Caco-2 (cell line): ENCODE measurements around the gene SLC16A10. TPM values are rescaled to one million over a fixed set of nuclear protein-coding genes. Genes with fewer than 3 reads are reported as not detected.

Source experiments
- BruUV-seq: library from RNA; stranded (reverse); fragments of 400-500 nt; replicated peaks from 2 replicates; lab custom pipeline; 2021; lab: Mats Ljungman, UMichigan
- CTCF ChIA-PET: fragments of 300-600 bp; sonication (Branson Sonifier 250); formaldehyde crosslinking; loops from one replicate; lab custom pipeline; 2022; ENCODE audit warnings: antibody characterized with exemption; lab: Charles Lee
- POLR2A ChIA-PET: fragments of 300-600 bp; sonication (Branson Sonifier 250); formaldehyde crosslinking; loops from one replicate; lab custom pipeline; 2022; ENCODE audit warnings: antibody characterized with exemption; lab: Charles Lee
- DNase-seq, 2 experiments: peaks; one replicate each; pipeline versions ENCODE4 v3.0.0 to v3.0.0-alpha.2; 2020 to 2022
- H3K27me3 ChIP-seq: replicated peaks from 2 replicates; pipeline ENCODE4 v1.6.0; 2011; ENCODE audit warnings: low read length; ENCODE audit not compliant: control insufficient read depth, insufficient read depth
- H3K36me3 ChIP-seq: 2 replicates; pipeline ENCODE4 v1.5.1; 2011; ENCODE audit warnings: low read length; ENCODE audit not compliant: control insufficient read depth, insufficient read depth
- H3K4me1 ChIP-seq: fragments of 250-450 bp; sonication (Bioruptor Pico); 2 replicates; pipeline ENCODE4 v1.5.1; 2020; ENCODE audit warnings: mild to moderate bottlenecking
- H3K4me3 ChIP-seq: 2 replicates; pipeline ENCODE4 v1.5.1; 2011; ENCODE audit warnings: low read depth, mild to moderate bottlenecking, control low read depth, low read length
- H3K9me3 ChIP-seq: fragments of 250-450 bp; sonication (Bioruptor Pico); 2 replicates; pipeline ENCODE4 v1.5.1; 2020; ENCODE audit warnings: mild to moderate bottlenecking, moderate library complexity
- H3K27ac Mint-ChIP-seq: one replicate; pipeline ENCODE4 v1.8.0; 2022; ENCODE audit warnings: mixed read lengths; ENCODE audit not compliant: unreplicated experiment
- H3K27me3 Mint-ChIP-seq: one replicate; pipeline ENCODE4 v1.8.0; 2022; ENCODE audit warnings: mixed read lengths; ENCODE audit not compliant: insufficient read depth, unreplicated experiment
- H3K36me3 Mint-ChIP-seq: one replicate; pipeline ENCODE4 v1.8.0; 2022; ENCODE audit warnings: mild to moderate bottlenecking, mixed read lengths; ENCODE audit not compliant: insufficient read depth, unreplicated experiment
- H3K4me1 Mint-ChIP-seq: one replicate; pipeline ENCODE4 v1.8.0; 2022; ENCODE audit warnings: low read depth, mixed read lengths; ENCODE audit not compliant: unreplicated experiment
- H3K4me3 Mint-ChIP-seq: one replicate; pipeline ENCODE4 v1.8.0; 2022; ENCODE audit warnings: mild to moderate bottlenecking, moderate library complexity, mixed read lengths; ENCODE audit not compliant: unreplicated experiment
- H3K9me3 Mint-ChIP-seq: one replicate; pipeline ENCODE4 v1.8.0; 2022; ENCODE audit warnings: mixed read lengths; ENCODE audit not compliant: unreplicated experiment
- CTCF ChIP-seq, 2 experiments: fragments of 200-600 bp in 1 of 2; IDR thresholded peaks; 1 replicate in 1 of 2; 2 replicates in 1 of 2; pipeline versions ENCODE4 v1.5.1 to v1.8.0; 2011 to 2022; ENCODE audit warnings: antibody characterized with exemption in 1 of 2, control low read depth in 1 of 2, inconsistent platforms in 1 of 2, low read depth in 1 of 2, low read length in 1 of 2, mild to moderate bottlenecking in 1 of 2, moderate library complexity in 1 of 2; ENCODE audit not compliant: insufficient read depth in 1 of 2, severe bottlenecking in 1 of 2, unreplicated experiment in 1 of 2
- intact Hi-C: fragments of 100-400 bp; cut with micrococcal nuclease; formaldehyde crosslinking; loops from one replicate; pipeline ENCODE4 v1.10.0; 2022; ENCODE audit not compliant: unreplicated experiment
- total RNA-seq: library from RNA; stranded (reverse); gene quantifications from 2 replicates; pipeline ENCODE4 v1.2.3, GENCODE V29; 2022

SLC16A10 gene
- total RNA-seq, 1 experiment from 2014 or later: 14.2 TPM

DNA sequence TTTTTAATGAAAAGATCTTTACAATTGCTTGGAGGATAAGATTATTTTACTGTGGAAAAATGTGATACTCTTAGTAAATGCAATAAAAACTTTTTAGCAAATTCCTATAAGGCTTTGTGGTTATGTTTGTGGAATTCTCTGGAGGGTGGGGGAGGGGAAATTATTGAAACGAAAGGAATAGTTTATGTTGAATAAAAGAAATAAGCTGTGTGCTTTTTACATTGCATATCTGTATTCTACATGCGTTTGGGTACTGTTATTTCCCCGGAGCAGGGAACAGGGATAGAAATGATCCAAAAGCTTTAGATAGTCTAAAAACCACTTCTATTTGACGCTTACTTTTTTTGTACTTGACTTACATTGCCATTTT is 143.8 kb downstream of the SLC16A10 start:
- H3K36me3 ChIP-seq: no peaks in the 10 kb centered on the region
- intact Hi-C loops: no loop called here
- no TSS peak for BruUV-seq
- H3K4me1 Mint-ChIP-seq: peaks cover 15% of the 10 kb centered on the region
- ChIA-PET CTCF (interaction anchor here (0.7 kb wide), 1 partner anchor 173 kb away, joined by 3 read pairs; no protein-coding TSS in a partner anchor), POLR2A (no interaction called here)
- H3K36me3 Mint-ChIP-seq: no peaks in the 10 kb centered on the region
- H3K9me3 Mint-ChIP-seq: peaks cover 20% of the 10 kb centered on the region
- no peaks in the 10 kb centered on the region for H3K4me1 ChIP-seq
- no peak for TF ChIP-seq CTCF (IDR thresholded peaks at IDR 0.05; ENCODE audit: insufficient read depth in 1 of 2, low read depth in 1 of 2, low read length in 1 of 2, severe bottlenecking in 1 of 2, unreplicated experiment in 1 of 2)
- H3K27ac Mint-ChIP-seq: no peak overlapping the region
- H3K27me3 Mint-ChIP-seq: no peaks in the 10 kb centered on the region
- no peaks in the 10 kb centered on the region for H3K9me3 ChIP-seq
- H3K27me3 ChIP-seq: no peaks in the 10 kb centered on the region
- DNase-seq: no peak
- no peak overlapping the region for H3K4me3 Mint-ChIP-seq
- H3K4me3 ChIP-seq: no peak overlapping the region

GRCh38 chr6:111237852-111238251 is 150.5 kb downstream of the SLC16A10 start:
- no peak for DNase-seq
- TF ChIP-seq CTCF (IDR thresholded peaks at IDR 0.05; ENCODE audit: insufficient read depth in 1 of 2, low read depth in 1 of 2, low read length in 1 of 2, severe bottlenecking in 1 of 2, unreplicated experiment in 1 of 2): no peak
- Histone ChIP-seq H3K4me1 (no peaks in the 10 kb centered on the region), H3K4me3 (no peak overlapping the region), H3K27me3 (no peaks in the 10 kb centered on the region), H3K9me3 (no peaks in the 10 kb centered on the region), H3K36me3 (no peaks in the 10 kb centered on the region)
- Mint-ChIP-seq H3K4me1 (peaks cover 15% of the 10 kb centered on the region), H3K27ac (no peak overlapping the region), H3K36me3 (no peaks in the 10 kb centered on the region), H3K9me3 (peaks cover 20% of the 10 kb centered on the region), H3K4me3 (no peak overlapping the region), H3K27me3 (no peaks in the 10 kb centered on the region)
- POLR2A ChIA-PET: no interaction called here
- CTCF ChIA-PET: no interaction called here
- no TSS peak for BruUV-seq
- intact Hi-C loops: no loop called here

- peaks cover 15% of the 10 kb centered on the region for H3K9me3 Mint-ChIP-seq
- no peak overlapping the region for H3K4me3 Mint-ChIP-seq
- H3K27me3 Mint-ChIP-seq: no peaks in the 10 kb centered on the region
- H3K4me1 Mint-ChIP-seq: peaks cover 15% of the 10 kb centered on the region
- DNase-seq: no peak
- no TSS peak for BruUV-seq
- H3K27ac Mint-ChIP-seq: no peak overlapping the region
- intact Hi-C loops: no loop called here
- POLR2A ChIA-PET: no interaction called here
- CTCF ChIA-PET: no interaction called here
- Histone ChIP-seq H3K9me3 (no peaks in the 10 kb centered on the region), H3K4me1 (no peaks in the 10 kb centered on the region), H3K36me3 (no peaks in the 10 kb centered on the region), H3K27me3 (no peaks in the 10 kb centered on the region), H3K4me3 (no peak overlapping the region)
- no peak for TF ChIP-seq CTCF (IDR thresholded peaks at IDR 0.05; ENCODE audit: insufficient read depth in 1 of 2, low read depth in 1 of 2, low read length in 1 of 2, severe bottlenecking in 1 of 2, unreplicated experiment in 1 of 2)
- no peaks in the 10 kb centered on the region for H3K36me3 Mint-ChIP-seq
Measured at GRCh38 chr6:111238464-111239119, 151.3 kb downstream of the SLC16A10 start.
